ENCODE results near the gene TNS1.

GRCh38 chr2:217840522-217840921, 162.3 kb downstream of the TNS1 start:
- TF ChIP-seq TAF1 (IDR thresholded peaks at IDR 0.05; ENCODE audit: control insufficient read depth, extremely low read depth, insufficient read depth, low read length, severe bottlenecking) (no peak), SETDB1 (IDR thresholded peaks at IDR 0.05; ENCODE audit: low read length) (no peak), MYNN (IDR thresholded peaks at IDR 0.05) (no peak), MYNN (CRISPR knock-in tag; IDR thresholded peaks at IDR 0.05) (no peak), HDAC6 (IDR thresholded peaks at IDR 0.05; ENCODE audit: low read depth, low read length) (no peak)
- TF ChIP-seq, protein P1, sequence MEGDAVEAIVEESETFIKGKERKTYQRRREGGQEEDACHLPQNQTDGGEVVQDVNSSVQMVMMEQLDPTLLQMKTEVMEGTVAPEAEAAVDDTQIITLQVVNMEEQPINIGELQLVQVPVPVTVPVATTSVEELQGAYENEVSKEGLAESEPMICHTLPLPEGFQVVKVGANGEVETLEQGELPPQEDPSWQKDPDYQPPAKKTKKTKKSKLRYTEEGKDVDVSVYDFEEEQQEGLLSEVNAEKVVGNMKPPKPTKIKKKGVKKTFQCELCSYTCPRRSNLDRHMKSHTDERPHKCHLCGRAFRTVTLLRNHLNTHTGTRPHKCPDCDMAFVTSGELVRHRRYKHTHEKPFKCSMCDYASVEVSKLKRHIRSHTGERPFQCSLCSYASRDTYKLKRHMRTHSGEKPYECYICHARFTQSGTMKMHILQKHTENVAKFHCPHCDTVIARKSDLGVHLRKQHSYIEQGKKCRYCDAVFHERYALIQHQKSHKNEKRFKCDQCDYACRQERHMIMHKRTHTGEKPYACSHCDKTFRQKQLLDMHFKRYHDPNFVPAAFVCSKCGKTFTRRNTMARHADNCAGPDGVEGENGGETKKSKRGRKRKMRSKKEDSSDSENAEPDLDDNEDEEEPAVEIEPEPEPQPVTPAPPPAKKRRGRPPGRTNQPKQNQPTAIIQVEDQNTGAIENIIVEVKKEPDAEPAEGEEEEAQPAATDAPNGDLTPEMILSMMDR (IDR thresholded peaks at IDR 0.05 in 2 of 3, conservative IDR thresholded peaks at IDR 0.05 in 1 of 3; ENCODE audit: insufficient read depth in 2 of 3, low read depth in 1 of 3, low read length in 3 of 3) = no peak

Data from K562 (cell line).